HFFc6 (cell line): ENCODE measurements around the gene RAP1GAP2. TPM values are rescaled to one million over a fixed set of nuclear protein-coding genes. Genes with fewer than 3 reads are reported as not detected.

Experiments used
- DNase-seq: peaks from one replicate; pipeline ENCODE4 v3.0.0-alpha.2; 2018
- H3K27ac Mint-ChIP-seq: 2 replicates; pipeline ENCODE4 v1.8.0; 2020; ENCODE audit warnings: mild to moderate bottlenecking, mixed read lengths
- H3K27me3 Mint-ChIP-seq: 2 replicates; pipeline ENCODE4 v1.8.0; 2021; ENCODE audit warnings: mild to moderate bottlenecking, moderate library complexity, mixed read lengths; ENCODE audit not compliant: insufficient read depth
- H3K36me3 Mint-ChIP-seq: 2 replicates; pipeline ENCODE4 v1.8.0; 2021; ENCODE audit warnings: low read depth, mixed read lengths
- H3K4me1 Mint-ChIP-seq: 2 replicates; pipeline ENCODE4 v1.8.0; 2020; ENCODE audit warnings: low read depth, mixed read lengths
- H3K4me3 Mint-ChIP-seq: 2 replicates; pipeline ENCODE4 v1.8.0; 2020; ENCODE audit warnings: mild to moderate bottlenecking, moderate library complexity, mixed read lengths
- H3K9me3 Mint-ChIP-seq: 2 replicates; pipeline ENCODE4 v1.8.0; 2020; ENCODE audit warnings: mild to moderate bottlenecking, mixed read lengths
- CTCF ChIP-seq: fragments of 200-600 bp; sonication (generic); IDR thresholded peaks from 2 replicates; pipeline ENCODE4 v1.5.0; 2021; ENCODE audit warnings: antibody characterized with exemption, mild to moderate bottlenecking
- total RNA-seq, 6 experiments: library from RNA; stranded (reverse); fragmentation: NEBNext Ultra II Directional; extraction: Animal tissue kit (Norgen Biotek cat#: 25700); gene quantifications; 2 replicates in 1 of 6; 3 replicates in 5 of 6; pipeline ENCODE4 v1.2.3, GENCODE V29; 2021

Gene RAP1GAP2
- total RNA-seq, 6 experiments from 2014 or later, result 7.9 to 27.4 (median 23.9) TPM

- Mint-ChIP-seq H3K36me3 (peaks cover 6% of the 10 kb centered on the region; the same call in 1 of the 2 replicates), H3K9me3 (no peaks in the 10 kb centered on the region), H3K27me3 (peaks cover 9% of the 10 kb centered on the region; the same call in 1 of the 2 replicates), H3K4me3 (peak overlapping the region; percentile 95), H3K4me1 (peaks cover 15% of the 10 kb centered on the region), H3K27ac (peak overlapping the region; percentile 72)
- DNase-seq, result no peak
- no peak for TF ChIP-seq CTCF
Observed at GRCh38 chr17:2855063-2855600, 58.9 kb downstream of the RAP1GAP2 start.

DNA sequence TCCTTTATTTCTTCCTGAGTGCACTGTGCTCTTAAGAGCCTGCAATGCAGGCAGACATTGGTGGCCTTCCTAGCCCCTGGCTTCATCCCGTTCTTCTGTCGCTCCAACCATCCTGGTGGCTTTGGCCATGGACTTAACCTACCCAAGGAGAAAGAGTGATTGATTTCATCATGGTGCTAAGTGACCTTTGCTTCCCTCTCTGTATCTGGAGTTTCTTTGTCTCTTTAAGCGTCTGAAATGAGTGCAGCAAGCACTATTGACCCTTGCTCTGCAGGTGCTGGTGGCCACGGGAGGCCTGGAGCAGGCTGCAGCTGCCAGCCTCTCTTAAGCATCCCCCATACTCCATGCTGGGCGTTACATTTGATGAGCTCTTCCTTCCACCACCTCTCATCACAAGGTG lies 60.5 kb downstream of the RAP1GAP2 start:
- TF ChIP-seq CTCF, result no peak
- no peak for DNase-seq
- peaks cover 15% of the 10 kb centered on the region for H3K4me1 Mint-ChIP-seq
- H3K27me3 Mint-ChIP-seq, result peaks cover 9% of the 10 kb centered on the region; the same call in 1 of the 2 replicates
- peaks cover 7% of the 10 kb centered on the region; the same call in 1 of the 2 replicates for H3K36me3 Mint-ChIP-seq
- no peak overlapping the region for H3K27ac Mint-ChIP-seq
- no peaks in the 10 kb centered on the region for H3K9me3 Mint-ChIP-seq
- no peak overlapping the region for H3K4me3 Mint-ChIP-seq

- H3K4me1 Mint-ChIP-seq, result peaks cover 10% of the 10 kb centered on the region
- no peak for DNase-seq
- H3K27me3 Mint-ChIP-seq, result peaks cover 3% of the 10 kb centered on the region; the same call in 1 of the 2 replicates
- H3K4me3 Mint-ChIP-seq, result no peak overlapping the region
- H3K27ac Mint-ChIP-seq, result no peak overlapping the region
- no peaks in the 10 kb centered on the region for H3K9me3 Mint-ChIP-seq
- H3K36me3 Mint-ChIP-seq, result peaks cover 7% of the 10 kb centered on the region; the same call in 1 of the 2 replicates
- no peak for TF ChIP-seq CTCF
Observed at GRCh38 chr17:2860045-2860444, 63.8 kb downstream of the RAP1GAP2 start.

DNA sequence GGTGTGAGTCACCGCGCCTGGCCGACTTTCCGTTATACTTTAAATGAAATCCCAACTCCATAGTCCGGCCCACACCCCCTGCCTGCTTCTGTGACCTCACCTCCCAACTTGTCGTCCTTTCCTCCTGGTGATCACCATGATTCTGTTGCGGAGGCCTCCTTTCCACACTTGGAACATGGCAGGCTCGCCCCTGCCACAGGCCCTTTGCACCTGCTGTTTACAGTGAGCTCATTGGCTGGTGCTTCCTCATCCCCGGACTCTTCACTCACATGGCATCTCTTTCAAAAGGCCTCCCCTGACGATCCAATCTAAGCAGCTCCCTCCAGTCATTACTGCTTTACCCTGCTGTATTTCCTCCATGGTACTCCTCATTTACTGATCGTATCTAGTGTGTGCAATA lies 64.6 kb downstream of the RAP1GAP2 start:
- H3K4me1 Mint-ChIP-seq, result peaks cover 8% of the 10 kb centered on the region
- H3K36me3 Mint-ChIP-seq, result peaks cover 7% of the 10 kb centered on the region; the same call in 1 of the 2 replicates
- no peaks in the 10 kb centered on the region for H3K9me3 Mint-ChIP-seq
- H3K4me3 Mint-ChIP-seq, result no peak overlapping the region
- TF ChIP-seq CTCF, result no peak
- H3K27me3 Mint-ChIP-seq, result no peaks in the 10 kb centered on the region
- H3K27ac Mint-ChIP-seq, result no peak overlapping the region
- no peak for DNase-seq

DNA sequence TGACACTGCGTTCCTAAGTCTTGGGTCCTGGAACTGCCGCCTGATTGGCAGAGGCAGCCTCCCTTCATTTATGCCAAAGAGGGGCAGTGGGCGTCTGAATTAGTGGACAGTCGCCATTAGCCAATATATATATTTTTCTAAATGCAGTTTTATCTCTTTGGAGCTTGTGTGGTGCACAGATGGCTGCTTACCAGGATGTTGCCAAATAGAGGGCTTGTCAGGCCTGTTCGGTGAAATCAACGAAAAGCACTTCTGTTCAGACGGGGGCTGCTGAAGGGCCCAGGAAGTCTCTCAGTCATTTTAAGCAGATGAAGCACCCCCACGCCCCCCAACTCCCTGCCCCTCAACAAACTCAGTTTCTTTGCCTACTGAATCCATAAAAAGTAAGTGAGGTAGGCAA lies 66.0 kb downstream of the RAP1GAP2 start:
- no peak for TF ChIP-seq CTCF
- no peaks in the 10 kb centered on the region for H3K27me3 Mint-ChIP-seq
- H3K27ac Mint-ChIP-seq, result no peak overlapping the region
- peaks cover 7% of the 10 kb centered on the region; the same call in 1 of the 2 replicates for H3K36me3 Mint-ChIP-seq
- no peak overlapping the region for H3K4me3 Mint-ChIP-seq
- no peak for DNase-seq
- peaks cover 12% of the 10 kb centered on the region for H3K4me1 Mint-ChIP-seq
- H3K9me3 Mint-ChIP-seq, result no peaks in the 10 kb centered on the region
